ENCODE data around the gene ARHGAP9. TPM values are rescaled to one million over a fixed set of nuclear protein-coding genes. Genes with fewer than 3 reads are reported as not detected.
A peak's percentile ranks its signal among the peaks of the same experiment; 100 is the strongest.

ARHGAP9 gene
- total RNA-seq, 3 donors from 2014 or later (not counting 1 experiment from before 2014, with no cell fraction given): 558 to 1,091 (median 1,015) TPM

GRCh38 chr12:57522011-57522886, 42.6 kb upstream of the ARHGAP9 start, which contains the start of gene MBD6:
Gene MBD6, plus strand, starts transcription at chr12:57522824. Its CDS starts 1,480 bp downstream, at chr12:57524304.
- intact Hi-C loops (cut with micrococcal nuclease): loop anchor here (2.0 to 5.0 kb wide), 2 partner anchors 35 to 170 kb away; partner anchors contain the start of gene OS9
- DNase-seq: peak; percentile 91 to 96
- H3K36me3 Mint-ChIP-seq: no peaks in the 10 kb centered on the region
- H3K4me1 Mint-ChIP-seq: peaks cover 33 to 89% of the 10 kb centered on the region in 2 donors
- H3K4me1 ChIP-seq (ENCODE audit: control insufficient read depth, insufficient read depth, low read length): peaks cover 63% of the 10 kb centered on the region
- peak within 1 kb of the TSS; percentile 97 for H3K27ac ChIP-seq (ENCODE audit: low read length)
- peak within 1 kb of the TSS; percentile 97 for H3K4me3 Mint-ChIP-seq
- peak; percentile 42 to 59 (median 45) for ATAC-seq
- peaks cover 27% of the 10 kb centered on the region for H3K36me3 ChIP-seq (ENCODE audit: control insufficient read depth, insufficient read depth, low read length)
- H3K27me3 Mint-ChIP-seq (ENCODE audit: low read depth in 2 of 2): no peaks in the 10 kb centered on the region
- no peaks in the 10 kb centered on the region for H3K27me3 ChIP-seq (ENCODE audit: control insufficient read depth, insufficient read depth, low read length)
- peak within 1 kb of the TSS; percentile 99 for H3K27ac Mint-ChIP-seq
- no peaks in the 10 kb centered on the region for H3K9me3 Mint-ChIP-seq
- H3K4me3 ChIP-seq (ENCODE audit: low read length): peak within 1 kb of the TSS; percentile 71
- TF ChIP-seq CTCF (IDR thresholded peaks at IDR 0.05): no peak
- no peaks in the 10 kb centered on the region for H3K9me3 ChIP-seq (ENCODE audit: control insufficient read depth, insufficient read depth, low read length)
- WGBS (ENCODE audit: insufficient coverage): under 1% methylated on average over 56 of the region's 57 CpGs

- Mint-ChIP-seq H3K27me3 (ENCODE audit: low read depth in 2 of 2) (no peaks in the 10 kb centered on the region), H3K36me3 (peaks cover 7% of the 10 kb centered on the region), H3K9me3 (no peaks in the 10 kb centered on the region), H3K4me1 (peaks cover 33 to 90% of the 10 kb centered on the region in 2 donors), H3K4me3 (peak overlapping the region; percentile 97), H3K27ac (peak overlapping the region; percentile 99)
- peaks cover 63% of the 10 kb centered on the region for H3K4me1 ChIP-seq (ENCODE audit: control insufficient read depth, insufficient read depth, low read length)
- intact Hi-C loops (cut with micrococcal nuclease): loop anchor here (2.0 to 5.0 kb wide), 2 partner anchors 35 to 171 kb away; partner anchors contain the start of gene OS9
- 69% methylated on average over 17 of the region's 17 CpGs for WGBS (ENCODE audit: insufficient coverage)
- peak overlapping the region; percentile 97 for H3K27ac ChIP-seq (ENCODE audit: low read length)
- peaks cover 28% of the 10 kb centered on the region for H3K36me3 ChIP-seq (ENCODE audit: control insufficient read depth, insufficient read depth, low read length)
- H3K27me3 ChIP-seq (ENCODE audit: control insufficient read depth, insufficient read depth, low read length): no peaks in the 10 kb centered on the region
- DNase-seq: peak in 1 of 2 donors; percentile 40
- peak overlapping the region; percentile 58 for H3K4me3 ChIP-seq (ENCODE audit: low read length)
- H3K9me3 ChIP-seq (ENCODE audit: control insufficient read depth, insufficient read depth, low read length): no peaks in the 10 kb centered on the region
- no peak for TF ChIP-seq CTCF (IDR thresholded peaks at IDR 0.05)
- no peak for ATAC-seq
These were observed 41.9 kb upstream of the ARHGAP9 start for GRCh38 chr12:57521525-57522010.

- H3K27ac ChIP-seq (ENCODE audit: low read length): peak within 1 kb of the TSS; percentile 99
These were observed 40.6 kb upstream of the ARHGAP9 start, which contains the start of gene DDIT3 for GRCh38 chr12:57520053-57520818. Gene DDIT3, minus strand, starts transcription at chr12:57520514. Its CDS starts 3,108 bp downstream, at chr12:57517406.

More at GRCh38 chr12:57520053-57520818, 40.6 kb upstream of the ARHGAP9 start, which contains the start of gene DDIT3:
- DNase-seq: peak; percentile 99 to 100
- 0% methylated on average over 52 of the region's 52 CpGs for WGBS (ENCODE audit: insufficient coverage)
- Mint-ChIP-seq H3K9me3 (no peaks in the 10 kb centered on the region), H3K27ac (peak within 1 kb of the TSS; percentile 99), H3K4me3 (peak within 1 kb of the TSS; percentile 97), H3K4me1 (peaks cover 37 to 79% of the 10 kb centered on the region in 2 donors), H3K36me3 (peaks cover 7% of the 10 kb centered on the region), H3K27me3 (ENCODE audit: low read depth in 2 of 2) (no peaks in the 10 kb centered on the region)
- no peaks in the 10 kb centered on the region for H3K27me3 ChIP-seq (ENCODE audit: control insufficient read depth, insufficient read depth, low read length)
- no peak for TF ChIP-seq CTCF (IDR thresholded peaks at IDR 0.05)
- peaks cover 60% of the 10 kb centered on the region for H3K4me1 ChIP-seq (ENCODE audit: control insufficient read depth, insufficient read depth, low read length)
- H3K9me3 ChIP-seq (ENCODE audit: control insufficient read depth, insufficient read depth, low read length): no peaks in the 10 kb centered on the region
- intact Hi-C loops (cut with micrococcal nuclease): loop anchor here (1.0 to 5.0 kb wide), 3 partner anchors 41 to 232 kb away; partner anchors contain the start of genes ARHGAP9, CDK4 and OS9
- peak; percentile 71 to 91 (median 78) for ATAC-seq
- H3K36me3 ChIP-seq (ENCODE audit: control insufficient read depth, insufficient read depth, low read length): peaks cover 37% of the 10 kb centered on the region
- peak within 1 kb of the TSS; percentile 99 for H3K4me3 ChIP-seq (ENCODE audit: low read length)
